Loucy (cell line): ENCODE results near the gene BMAL1.

Source experiments
- H2AFZ ChIP-seq: fragments of 200-600 bp; sonication (generic); 2 replicates; pipeline ENCODE4 v1.6.0; 2016; ENCODE audit warnings: antibody characterized with exemption, mild to moderate bottlenecking, low read length, moderate library complexity
- H3F3A ChIP-seq: fragments of 200-600 bp; 2 replicates; pipeline ENCODE4 v1.6.0; 2016; ENCODE audit warnings: antibody characterized with exemption, low read depth, mild to moderate bottlenecking
- H3K27me3 ChIP-seq: fragments of 200-600 bp; sonication (generic); 2 replicates; pipeline ENCODE4 v1.6.1; 2014; ENCODE audit warnings: low read length, mild to moderate bottlenecking; ENCODE audit not compliant: insufficient read depth, poor library complexity, severe bottlenecking
- H3K36me3 ChIP-seq: fragments of 200-600 bp; sonication (generic); 2 replicates; pipeline ENCODE4 v1.6.1; 2016; ENCODE audit warnings: low read length; ENCODE audit not compliant: insufficient read depth
- H3K4me1 ChIP-seq: fragments of 200-600 bp; sonication (generic); 2 replicates; pipeline ENCODE4 v1.5.1; 2014; ENCODE audit warnings: low read length, mild to moderate bottlenecking; ENCODE audit not compliant: insufficient read depth, poor library complexity, severe bottlenecking
- H3K4me2 ChIP-seq: fragments of 200-600 bp; sonication (generic); 2 replicates; pipeline ENCODE4 v1.6.0; 2014; ENCODE audit warnings: antibody characterized with exemption, low read length, low read depth, mild to moderate bottlenecking; ENCODE audit not compliant: poor library complexity, severe bottlenecking
- H3K4me3 ChIP-seq: fragments of 200-600 bp; sonication (generic); 2 replicates; pipeline ENCODE4 v1.5.1; 2014; ENCODE audit warnings: low read length, mild to moderate bottlenecking, mixed read lengths; ENCODE audit not compliant: poor library complexity, severe bottlenecking
- H3K79me2 ChIP-seq: fragments of 200-600 bp; sonication (generic); 2 replicates; pipeline ENCODE4 v1.6.1; 2014; ENCODE audit warnings: low read length; ENCODE audit not compliant: insufficient read depth
- H3K9ac ChIP-seq: fragments of 200-600 bp; sonication (generic); 2 replicates; pipeline ENCODE4 v1.6.0; 2014; ENCODE audit warnings: mild to moderate bottlenecking, low read depth, low read length, moderate library complexity; ENCODE audit not compliant: poor library complexity, severe bottlenecking
- H3K9me2 ChIP-seq: fragments of 200-600 bp; sonication (generic); replicated peaks from 2 replicates; pipeline ENCODE4 v1.6.1; 2016; ENCODE audit warnings: low read depth, low read length, mixed read lengths
- H3K9me3 ChIP-seq: fragments of 200-600 bp; sonication (generic); 2 replicates; pipeline ENCODE4 v1.6.1; 2014; ENCODE audit warnings: mild to moderate bottlenecking, antibody characterized with exemption, low read length, low read depth; ENCODE audit not compliant: insufficient read depth
- H4K20me1 ChIP-seq: fragments of 200-600 bp; sonication (generic); 2 replicates; pipeline ENCODE4 v1.6.0; 2014; ENCODE audit warnings: antibody characterized with exemption, low read length, mild to moderate bottlenecking; ENCODE audit not compliant: insufficient read depth, poor library complexity, severe bottlenecking
- CTCF ChIP-seq: fragments of 200-600 bp; sonication (generic); conservative IDR thresholded peaks from 2 replicates; pipeline ENCODE4 v1.5.1; 2014; ENCODE audit warnings: mild to moderate bottlenecking, antibody characterized with exemption, low read length
- EZH2phosphoT487 ChIP-seq: fragments of 200-600 bp; IDR thresholded peaks from 2 replicates; pipeline ENCODE4 v1.6.1; 2018; ENCODE audit warnings: antibody characterized with exemption, mild to moderate bottlenecking, moderate library complexity, borderline replicate concordance

Gene BMAL1

GRCh38 chr11:13276454-13276831, 1.1 kb upstream of the BMAL1 start:
- Histone ChIP-seq H3K9ac (no peak overlapping the region), H2AFZ (no peak overlapping the region), H3K4me2 (no peak overlapping the region)

GRCh38 chr11:13276832-13277767, 490 bp upstream of the BMAL1 start:
- Histone ChIP-seq H3K27me3 (no peaks in the 10 kb centered on the region), H3K9me2 (no peaks in the 10 kb centered on the region), H3K9ac (no peak overlapping the region), H3F3A (no peaks in the 10 kb centered on the region), H3K79me2 (no peaks in the 10 kb centered on the region), H3K36me3 (no peaks in the 10 kb centered on the region), H2AFZ (no peak overlapping the region), H3K4me2 (no peak overlapping the region), H3K4me3 (no peak overlapping the region), H4K20me1 (no peaks in the 10 kb centered on the region), H3K4me1 (no peaks in the 10 kb centered on the region), H3K9me3 (no peaks in the 10 kb centered on the region)
- TF ChIP-seq CTCF (no peak), EZH2phosphoT487 (no peak)

More at GRCh38 chr11:13276454-13276831, 1.1 kb upstream of the BMAL1 start:
- Histone ChIP-seq H3K36me3 (no peaks in the 10 kb centered on the region), H3K4me3 (no peak overlapping the region), H3K27me3 (no peaks in the 10 kb centered on the region), H3F3A (no peaks in the 10 kb centered on the region), H3K79me2 (no peaks in the 10 kb centered on the region), H4K20me1 (no peaks in the 10 kb centered on the region), H3K4me1 (peaks cover 6% of the 10 kb centered on the region), H3K9me2 (no peaks in the 10 kb centered on the region), H3K9me3 (no peaks in the 10 kb centered on the region)
- TF ChIP-seq CTCF (no peak), EZH2phosphoT487 (no peak)

DNA sequence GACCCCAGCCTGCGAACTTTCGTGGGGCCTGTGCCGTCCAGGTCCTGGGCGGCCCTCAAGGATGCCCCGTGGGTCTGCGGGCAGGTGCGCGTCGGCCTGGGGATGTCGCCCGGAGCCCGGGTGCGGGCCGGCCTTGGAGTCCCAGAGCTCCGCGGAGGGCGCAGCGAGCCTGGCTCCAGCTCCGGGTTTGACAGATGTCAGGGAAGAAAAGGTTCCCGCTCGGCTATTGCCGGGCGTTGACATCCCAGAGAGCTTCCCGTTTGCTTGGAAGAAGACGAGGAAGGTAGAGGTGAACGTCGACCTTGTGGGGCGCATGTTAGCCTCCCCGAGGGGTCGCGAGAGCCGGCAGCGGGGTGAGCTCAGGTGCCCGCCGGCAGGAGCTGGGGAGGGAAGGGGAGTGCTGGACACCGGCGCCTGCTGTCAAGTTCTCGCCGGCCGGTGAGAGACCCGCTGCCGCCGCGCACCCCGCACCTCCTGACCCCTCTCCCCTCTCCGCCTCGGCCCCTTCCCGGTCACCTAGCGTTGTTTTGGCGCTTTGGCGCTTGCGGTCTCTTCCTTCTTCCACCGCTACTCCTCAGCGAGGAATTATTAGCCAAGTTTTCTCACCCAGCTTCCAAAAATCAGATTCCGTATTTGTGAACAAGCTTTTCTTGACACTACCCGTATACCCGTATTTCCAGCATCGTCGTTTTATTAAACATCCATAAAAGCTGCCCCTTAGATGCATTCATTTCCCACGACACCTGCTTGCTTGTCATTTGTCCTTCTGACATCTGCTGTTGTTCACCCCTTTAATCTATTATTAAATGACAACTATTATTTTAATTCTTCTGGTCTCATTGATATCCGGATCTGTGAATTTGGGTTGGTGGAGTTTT, 1.3 kb downstream of the BMAL1 start:
- no peaks in the 10 kb centered on the region for H3K9me3 ChIP-seq
- H4K20me1 ChIP-seq, result no peaks in the 10 kb centered on the region
- no peaks in the 10 kb centered on the region for H3K79me2 ChIP-seq
- H3K36me3 ChIP-seq, result no peaks in the 10 kb centered on the region
- no peak for TF ChIP-seq CTCF
- no peak for TF ChIP-seq EZH2phosphoT487
- H3K9ac ChIP-seq, result no peak overlapping the region
- no peak overlapping the region for H2AFZ ChIP-seq
- H3K4me2 ChIP-seq, result no peak overlapping the region
- no peak overlapping the region for H3K4me3 ChIP-seq
- H3K27me3 ChIP-seq, result no peaks in the 10 kb centered on the region
- no peaks in the 10 kb centered on the region for H3K9me2 ChIP-seq
- no peaks in the 10 kb centered on the region for H3K4me1 ChIP-seq
- no peaks in the 10 kb centered on the region for H3F3A ChIP-seq
